GM23338 (cell line): Measurements from ENCODE around the gene NAA16. TPM values are rescaled to one million over a fixed set of nuclear protein-coding genes. Genes with fewer than 3 reads are reported as not detected.
A peak's percentile ranks its signal among the peaks of the same experiment; 100 is the strongest.

Experiments
- ATAC-seq: fragments of 200-7000 bp; cut with Tn5 transposase; 3 replicates; pipeline ENCODE4 v1.9.1; 2020
- DNase-seq: peaks from one replicate; pipeline ENCODE4 v3.0.0-alpha.2; 2015; ENCODE audit warnings: low spot score
- H2AFZ ChIP-seq: fragments of 200-600 bp; sonication (generic); 2 replicates; pipeline ENCODE4 v1.8.0; 2016; ENCODE audit warnings: antibody characterized with exemption, mild to moderate bottlenecking, moderate library complexity
- H3F3A ChIP-seq: fragments of 200-600 bp; sonication (generic); replicated peaks from 2 replicates; pipeline ENCODE4 v1.8.0; 2017; ENCODE audit warnings: antibody characterized with exemption, mixed run types, low read depth
- H3K27ac ChIP-seq: fragments of 200-600 bp; sonication (generic); 2 replicates; pipeline ENCODE4 v1.6.1; 2016; ENCODE audit warnings: low read depth
- H3K27me3 ChIP-seq: fragments of 200-600 bp; sonication (generic); 2 replicates; pipeline ENCODE4 v1.8.0; 2016; ENCODE audit warnings: mild to moderate bottlenecking, mixed run types, moderate library complexity; ENCODE audit not compliant: insufficient read depth
- H3K36me3 ChIP-seq: fragments of 200-600 bp; sonication (generic); 2 replicates; pipeline ENCODE4 v1.8.0; 2016; ENCODE audit warnings: mild to moderate bottlenecking; ENCODE audit not compliant: insufficient read depth
- H3K4me1 ChIP-seq: fragments of 200-600 bp; sonication (generic); 2 replicates; pipeline ENCODE4 v1.8.0; 2016; ENCODE audit warnings: mild to moderate bottlenecking, moderate library complexity; ENCODE audit not compliant: insufficient read depth
- H3K4me2 ChIP-seq: fragments of 200-600 bp; sonication (generic); 2 replicates; pipeline ENCODE4 v1.7.1; 2017; ENCODE audit warnings: mixed run types
- H3K4me3 ChIP-seq: fragments of 200-600 bp; sonication (generic); 2 replicates; pipeline ENCODE4 v1.6.1; 2016; ENCODE audit warnings: mixed run types
- H3K79me2 ChIP-seq: fragments of 200-600 bp; sonication (generic); replicated peaks from 2 replicates; pipeline ENCODE4 v1.8.0; 2017; ENCODE audit warnings: mild to moderate bottlenecking; ENCODE audit not compliant: insufficient read depth
- H3K9me2 ChIP-seq: fragments of 200-600 bp; sonication (generic); 2 replicates; pipeline ENCODE4 v1.8.0; 2017; ENCODE audit not compliant: insufficient read depth
- H4K20me1 ChIP-seq: fragments of 200-600 bp; sonication (generic); replicated peaks from 2 replicates; pipeline ENCODE4 v1.8.0; 2017; ENCODE audit warnings: mild to moderate bottlenecking; ENCODE audit not compliant: insufficient read depth
- H3K27ac Mint-ChIP-seq: 2 replicates; pipeline ENCODE4 v1.8.0; 2020; ENCODE audit warnings: inconsistent platforms, mild to moderate bottlenecking, moderate library complexity, mixed read lengths
- H3K27me3 Mint-ChIP-seq: 3 replicates; pipeline ENCODE4 v1.8.0; 2022; ENCODE audit warnings: low read depth, mild to moderate bottlenecking, moderate library complexity, mixed read lengths, inconsistent platforms; ENCODE audit not compliant: insufficient read depth, poor library complexity
- H3K36me3 Mint-ChIP-seq: 3 replicates; pipeline ENCODE4 v1.8.0; 2021; ENCODE audit warnings: low read depth, mild to moderate bottlenecking, inconsistent platforms, moderate library complexity, mixed read lengths
- H3K4me1 Mint-ChIP-seq: 3 replicates; pipeline ENCODE4 v1.8.0; 2020; ENCODE audit warnings: mild to moderate bottlenecking, inconsistent platforms, mixed read lengths
- H3K4me3 Mint-ChIP-seq: 3 replicates; pipeline ENCODE4 v1.8.0; 2021; ENCODE audit warnings: moderate library complexity, mild to moderate bottlenecking, inconsistent platforms, mixed read lengths
- H3K9me3 Mint-ChIP-seq: 3 replicates; pipeline ENCODE4 v1.8.0; 2020; ENCODE audit warnings: moderate library complexity, mild to moderate bottlenecking, inconsistent platforms, mixed read lengths
- CREB1 ChIP-seq: fragments of 250-450 bp; sonication (Bioruptor Pico); IDR thresholded peaks from 2 replicates; pipeline ENCODE4 v1.5.0; 2020; ENCODE audit warnings: low read depth, mild to moderate bottlenecking, moderate library complexity
- CTCF ChIP-seq, 2 experiments: fragments of 200-600 bp in 1 of 2; sonication (generic) in 1 of 2; conservative IDR thresholded peaks; 2 replicates each; pipeline versions ENCODE4 v1.5.1 to v1.6.1; 2016 to 2017; ENCODE audit warnings: antibody characterized with exemption in 2 of 2, low read depth in 2 of 2, mild to moderate bottlenecking in 2 of 2, moderate library complexity in 1 of 2
- ETS1 ChIP-seq: IDR thresholded peaks from 2 replicates; pipeline ENCODE4 v1.6.1; 2016; ENCODE audit warnings: antibody characterized with exemption
- EZH2 ChIP-seq: fragments of 200-600 bp; sonication (generic); IDR thresholded peaks from one replicate; pipeline ENCODE4 v1.8.0; 2017; ENCODE audit warnings: antibody characterized with exemption, mild to moderate bottlenecking, low read depth; ENCODE audit not compliant: unreplicated experiment
- EZH2phosphoT487 ChIP-seq: fragments of 200-600 bp; sonication (generic); IDR thresholded peaks from one replicate; pipeline ENCODE4 v1.8.1; 2018; ENCODE audit warnings: antibody characterized with exemption; ENCODE audit not compliant: unreplicated experiment
- JUNB ChIP-seq: IDR thresholded peaks from one replicate; pipeline ENCODE4 v1.6.1; 2016; ENCODE audit warnings: antibody characterized with exemption; ENCODE audit not compliant: unreplicated experiment
- NANOG ChIP-seq: IDR thresholded peaks from 2 replicates; pipeline ENCODE4 v1.6.1; 2016; ENCODE audit warnings: antibody characterized with exemption, borderline replicate concordance
- POLR2AphosphoS5 ChIP-seq: IDR thresholded peaks from 2 replicates; pipeline ENCODE4 v1.6.1; 2016; ENCODE audit warnings: antibody characterized with exemption, low read depth
- REST ChIP-seq: IDR thresholded peaks from one replicate; pipeline ENCODE4 v1.6.1; 2018; ENCODE audit warnings: antibody characterized with exemption; ENCODE audit not compliant: unreplicated experiment
- STAT1 ChIP-seq: IDR thresholded peaks from one replicate; pipeline ENCODE4 v1.6.1; 2016; ENCODE audit warnings: antibody characterized with exemption; ENCODE audit not compliant: unreplicated experiment
- ZNF331 ChIP-seq: fragments of 250-450 bp; sonication (Bioruptor Pico); IDR thresholded peaks from 2 replicates; pipeline ENCODE4 v1.5.0; 2020; ENCODE audit warnings: low read depth, mild to moderate bottlenecking, moderate library complexity
- ZNF462 ChIP-seq: fragments of 250-450 bp; sonication (Bioruptor Pico); IDR thresholded peaks from 2 replicates; pipeline ENCODE4 v1.5.0; 2020; ENCODE audit warnings: mild to moderate bottlenecking, moderate library complexity
- polyA plus RNA-seq: library from polyadenylated mRNA; unstranded; fragments of >200 nt; fragmentation: Nextera tagmentation; extraction: Ambion mirVana; gene quantifications from 2 replicates; pipeline ENCODE4 v1.2.1, GENCODE V29; 2016
- total RNA-seq: library from RNA; depleted of rRNA; stranded (reverse); fragments of >200 nt; shearing (Covaris generic); gene quantifications from 2 replicates; pipeline ENCODE4 v1.2.3, GENCODE V29; 2014

NAA16 gene
- total and polyA plus RNA-seq, 2 experiments from 2014 or later: 42.3 to 51.7 TPM

- no peak overlapping the region for H3K4me3 ChIP-seq
- ATAC-seq: no peak
- Mint-ChIP-seq H3K36me3 (peaks cover 21% of the 10 kb centered on the region; the same call in 2 of the 3 replicates), H3K27me3 (peaks cover 1% of the 10 kb centered on the region), H3K4me3 (no peak overlapping the region), H3K9me3 (peaks cover 57% of the 10 kb centered on the region), H3K27ac (no peak overlapping the region), H3K4me1 (no peaks in the 10 kb centered on the region)
- peaks cover 5% of the 10 kb centered on the region; the same call in 1 of the 2 replicates for H3K9me2 ChIP-seq
- no peaks in the 10 kb centered on the region for H3F3A ChIP-seq
- no peaks in the 10 kb centered on the region for H3K27me3 ChIP-seq
- no peak overlapping the region for H3K4me2 ChIP-seq
- TF ChIP-seq POLR2AphosphoS5: no peak
- TF ChIP-seq EZH2phosphoT487: no peak
- no peak for TF ChIP-seq REST
- no peak for TF ChIP-seq CREB1
- TF ChIP-seq NANOG: no peak
- TF ChIP-seq EZH2: no peak
- TF ChIP-seq STAT1: no peak
- TF ChIP-seq ETS1: no peak
- TF ChIP-seq ZNF331 (CRISPR knock-in tag): no peak
- no peak for TF ChIP-seq ZNF462 (CRISPR knock-in tag)
- no peak for TF ChIP-seq CTCF (conservative IDR thresholded peaks at IDR 0.05; ENCODE audit: low read depth in 2 of 2)
- no peak for TF ChIP-seq JUNB
- no peak overlapping the region for H3K27ac ChIP-seq
- DNase-seq: peak; percentile 69
- H3K36me3 ChIP-seq: peaks cover 7% of the 10 kb centered on the region
- H2AFZ ChIP-seq: no peak overlapping the region
- no peaks in the 10 kb centered on the region for H3K4me1 ChIP-seq
- H4K20me1 ChIP-seq: no peaks in the 10 kb centered on the region
- no peaks in the 10 kb centered on the region for H3K79me2 ChIP-seq
These were observed 42.3 kb upstream of the NAA16 start for GRCh38 chr13:41268764-41269163.
